Kidney glomerular epithelial cell (primary cell): Measurements from ENCODE around the gene RHOH.

ENCODE experiments used
- DNase-seq: peaks from one replicate; lab custom pipeline; 2025; lab: John Stamatoyannopoulos, UW

The RHOH gene

GRCh38 chr4:40295572-40295971 lies 98.7 kb downstream of the RHOH start:
- no peak for DNase-seq
